H9 (cell line): ENCODE data around the gene ARHGEF10L. TPM values are rescaled to one million over a fixed set of nuclear protein-coding genes. Genes with fewer than 3 reads are reported as not detected.

ENCODE experiments used
- DNase-seq: peaks from one replicate; pipeline ENCODE4 v3.0.0-alpha.2; 2017
- H2AFZ ChIP-seq: one replicate; pipeline ENCODE4 v1.6.1; 2013; ENCODE audit warnings: mild to moderate bottlenecking, low read length, control low read depth, moderate library complexity
- H2AK5ac ChIP-seq: 2 replicates; pipeline ENCODE4 v1.6.1; 2013; ENCODE audit warnings: low read length, control low read depth, mixed read lengths; ENCODE audit not compliant: insufficient read length
- H2BK120ac ChIP-seq: one replicate; pipeline ENCODE4 v1.6.1; 2013; ENCODE audit warnings: low read depth, mild to moderate bottlenecking, low read length, control low read depth, inconsistent platforms; ENCODE audit not compliant: poor library complexity, severe bottlenecking
- H2BK12ac ChIP-seq: 2 replicates; pipeline ENCODE4 v1.6.1; 2013; ENCODE audit warnings: low read length, control low read depth, mixed read lengths, low read depth; ENCODE audit not compliant: insufficient read length
- H2BK15ac ChIP-seq: 2 replicates; pipeline ENCODE4 v1.6.1; 2013; ENCODE audit warnings: low read depth, low read length, control low read depth
- H2BK20ac ChIP-seq: one replicate; pipeline ENCODE4 v1.6.1; 2013; ENCODE audit warnings: low read depth, mild to moderate bottlenecking, low read length, control low read depth, inconsistent platforms; ENCODE audit not compliant: poor library complexity, severe bottlenecking
- H2BK5ac ChIP-seq: 2 replicates; pipeline ENCODE4 v1.6.1; 2013; ENCODE audit warnings: low read length, control low read depth, mixed read lengths; ENCODE audit not compliant: insufficient read length
- H3K14ac ChIP-seq: 2 replicates; pipeline ENCODE4 v1.6.1; 2013; ENCODE audit warnings: low read length, control low read depth; ENCODE audit not compliant: insufficient read depth
- H3K18ac ChIP-seq: 2 replicates; pipeline ENCODE4 v1.6.1; 2013; ENCODE audit warnings: low read depth, mild to moderate bottlenecking, mixed read lengths, low read length, control low read depth; ENCODE audit not compliant: insufficient read length
- H3K23ac ChIP-seq: 2 replicates; pipeline ENCODE4 v1.6.1; 2013; ENCODE audit warnings: low read length, control low read depth, mixed read lengths, low read depth; ENCODE audit not compliant: insufficient read length
- H3K23me2 ChIP-seq: 2 replicates; pipeline ENCODE4 v1.6.1; 2013; ENCODE audit warnings: low read depth, mild to moderate bottlenecking, mixed read lengths, low read length, control low read depth; ENCODE audit not compliant: insufficient read length, poor library complexity, severe bottlenecking
- H3K27ac ChIP-seq: 2 replicates; pipeline ENCODE4 v1.5.1; 2013; ENCODE audit warnings: low read length, control low read depth, mixed read lengths, low read depth; ENCODE audit not compliant: insufficient read length
- H3K27me3 ChIP-seq: 2 replicates; pipeline ENCODE4 v1.6.1; 2013; ENCODE audit warnings: low read length, control low read depth, inconsistent platforms; ENCODE audit not compliant: insufficient read depth
- H3K4ac ChIP-seq: 2 replicates; pipeline ENCODE4 v1.6.1; 2013; ENCODE audit warnings: low read depth, mild to moderate bottlenecking, control low read depth, inconsistent platforms, low read length, moderate library complexity
- H3K4me1 ChIP-seq: 2 replicates; pipeline ENCODE4 v1.6.1; 2013; ENCODE audit warnings: low read length, control low read depth, inconsistent platforms; ENCODE audit not compliant: insufficient read depth
- H3K4me2 ChIP-seq: 2 replicates; pipeline ENCODE4 v1.6.1; 2013; ENCODE audit warnings: low read length, control low read depth, mixed read lengths; ENCODE audit not compliant: insufficient read length, insufficient read depth
- H3K56ac ChIP-seq: 2 replicates; pipeline ENCODE4 v1.6.1; 2013; ENCODE audit warnings: low read depth, mild to moderate bottlenecking, mixed read lengths, low read length, control low read depth; ENCODE audit not compliant: insufficient read length
- H3K79me1 ChIP-seq: 2 replicates; pipeline ENCODE4 v1.6.1; 2013; ENCODE audit warnings: low read depth, mild to moderate bottlenecking, moderate library complexity, low read length, control low read depth, inconsistent platforms; ENCODE audit not compliant: insufficient read depth, poor library complexity, severe bottlenecking
- H3K79me2 ChIP-seq: 2 replicates; pipeline ENCODE4 v1.6.1; 2013; ENCODE audit warnings: low read length, control low read depth, inconsistent platforms; ENCODE audit not compliant: insufficient read depth
- H3K9ac ChIP-seq: 2 replicates; pipeline ENCODE4 v1.6.1; 2013; ENCODE audit warnings: low read length, control low read depth, mixed read lengths; ENCODE audit not compliant: insufficient read length; ENCODE audit errors: extremely low read depth
- H3K9me3 ChIP-seq: one replicate; pipeline ENCODE4 v1.6.1; 2013; ENCODE audit warnings: low read depth, low read length, inconsistent platforms; ENCODE audit not compliant: control insufficient read depth
- H3T11ph ChIP-seq: one replicate; pipeline ENCODE4 v1.6.1; 2013; ENCODE audit warnings: mild to moderate bottlenecking, low read length, control low read depth, inconsistent platforms
- H4K20me1 ChIP-seq: one replicate; pipeline ENCODE4 v1.6.1; 2013; ENCODE audit not compliant: control insufficient read depth, insufficient read length, insufficient read depth
- H4K5ac ChIP-seq: 2 replicates; pipeline ENCODE4 v1.6.1; 2013; ENCODE audit warnings: low read depth, mild to moderate bottlenecking, mixed read lengths, low read length, control low read depth; ENCODE audit not compliant: insufficient read length
- H4K8ac ChIP-seq: replicated peaks from 2 replicates; pipeline ENCODE4 v1.6.1; 2013; ENCODE audit warnings: low read length, control low read depth, mixed read lengths, low read depth; ENCODE audit not compliant: insufficient read length
- H4K91ac ChIP-seq: 2 replicates; pipeline ENCODE4 v1.6.1; 2013; ENCODE audit warnings: low read depth, mild to moderate bottlenecking, moderate library complexity, mixed read lengths, low read length, control low read depth; ENCODE audit not compliant: insufficient read length
- H3K27ac Mint-ChIP-seq, 3 experiments: 2 replicates in 2 of 3; 3 replicates in 1 of 3; pipeline ENCODE4 v1.8.0; 2020 to 2021; ENCODE audit warnings: mixed read lengths in 3 of 3, mild to moderate bottlenecking in 1 of 3, moderate library complexity in 1 of 3
- H3K27me3 Mint-ChIP-seq: 2 replicates; pipeline ENCODE4 v1.8.0; 2021; ENCODE audit warnings: low read depth, mild to moderate bottlenecking, moderate library complexity, mixed read lengths
- H3K36me3 Mint-ChIP-seq, 3 experiments: 2 replicates in 2 of 3; 3 replicates in 1 of 3; pipeline ENCODE4 v1.8.0; 2020 to 2021; ENCODE audit warnings: low read depth in 3 of 3, mixed read lengths in 3 of 3; ENCODE audit not compliant: insufficient read depth in 1 of 3
- H3K4me1 Mint-ChIP-seq, 2 experiments: 2 replicates each; pipeline ENCODE4 v1.8.0; 2020; ENCODE audit warnings: mixed read lengths in 2 of 2
- H3K4me3 Mint-ChIP-seq, 2 experiments: 2 replicates in 1 of 2; 3 replicates in 1 of 2; pipeline ENCODE4 v1.8.0; 2020 to 2021; ENCODE audit warnings: mild to moderate bottlenecking in 2 of 2, mixed read lengths in 2 of 2, moderate library complexity in 1 of 2
- H3K9me3 Mint-ChIP-seq, 2 experiments: 2 replicates in 1 of 2; 3 replicates in 1 of 2; pipeline ENCODE4 v1.8.0; 2020; ENCODE audit warnings: mild to moderate bottlenecking in 2 of 2, mixed read lengths in 2 of 2, moderate library complexity in 1 of 2
- WGBS: extraction: QIAGEN DNeasy Blood & Tissue Kit; methylation state at CpG from one replicate; pipeline ENCODE4 v1.1.7; 2013; ENCODE audit warnings: missing lambda C conversion rate, low lambda C conversion rate, mixed read lengths; ENCODE audit not compliant: insufficient read length; ENCODE audit errors: extremely low coverage; 5-methylcytosine and 5-hydroxymethylcytosine counted together
- total RNA-seq: library from RNA; stranded (reverse); gene quantifications from 2 replicates; pipeline ENCODE4 v1.2.1, GENCODE V29; 2021
- TF ChIP-seq, protein P1 (sequence below): fragments of 200-600 bp; sonication (generic); conservative IDR thresholded peaks from 3 replicates; pipeline ENCODE4 v1.8.0; 2021; ENCODE audit warnings: antibody characterized with exemption, mild to moderate bottlenecking

Gene ARHGEF10L
- total RNA-seq, 1 experiment from 2014 or later, result 20.2 TPM

DNA sequence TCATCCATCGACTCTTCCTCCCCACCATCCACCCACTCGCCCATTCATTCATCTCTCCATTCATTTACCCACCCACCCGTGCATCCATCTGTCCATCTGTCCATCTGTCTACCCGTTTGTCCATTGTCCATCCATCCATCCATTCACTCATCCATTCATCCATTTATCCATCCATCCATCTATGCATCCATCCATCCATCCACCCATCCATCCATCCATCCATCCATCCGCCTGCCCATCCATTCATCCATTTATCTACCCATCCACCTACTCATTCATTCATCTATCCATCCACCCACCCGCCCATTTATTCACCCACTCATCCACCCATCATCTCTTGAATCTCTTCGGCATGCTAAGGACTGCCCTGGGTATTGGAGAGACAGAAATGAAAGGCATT, 18.5 kb downstream of the ARHGEF10L start:
- Histone ChIP-seq H3T11ph (no peak overlapping the region), H3K56ac (no peak overlapping the region), H3K4me2 (no peak overlapping the region), H2BK20ac (no peak overlapping the region), H2BK12ac (no peak overlapping the region), H3K14ac (no peak overlapping the region), H3K27me3 (no peaks in the 10 kb centered on the region), H2AK5ac (no peak overlapping the region), H3K4me1 (peaks cover 24% of the 10 kb centered on the region; the same call in 1 of the 2 replicates), H4K91ac (no peak overlapping the region), H3K23ac (no peak overlapping the region), H4K5ac (no peak overlapping the region), H3K4ac (no peak overlapping the region), H3K9me3 (no peaks in the 10 kb centered on the region), H3K79me2 (peaks cover 4% of the 10 kb centered on the region; the same call in 1 of the 2 replicates), H4K8ac (no peak overlapping the region), H2BK120ac (no peak overlapping the region), H2AFZ (no peak overlapping the region), H3K9ac (no peak overlapping the region), H3K27ac (no peak overlapping the region), H4K20me1 (no peaks in the 10 kb centered on the region), H2BK15ac (no peak overlapping the region), H3K23me2 (no peaks in the 10 kb centered on the region), H2BK5ac (no peak overlapping the region), H3K18ac (no peak overlapping the region), H3K79me1 (peaks cover 1% of the 10 kb centered on the region)
- Mint-ChIP-seq H3K4me1 (peaks cover 67 to 89% of the 10 kb centered on the region in 2 experiments), H3K9me3 (no peaks in the 10 kb centered on the region), H3K27me3 (no peaks in the 10 kb centered on the region), H3K4me3 (peak overlapping the region in 1 of 2 experiments; percentile 2; a peak in 1 of 5 replicates), H3K36me3 (peaks cover 0 to 3% (median 1%) of the 10 kb centered on the region in 3 experiments; a peak in 2 of 7 replicates), H3K27ac (peak overlapping the region in 1 of 3 experiments; percentile 8; a peak in 1 of 7 replicates)
- TF ChIP-seq, protein P1, sequence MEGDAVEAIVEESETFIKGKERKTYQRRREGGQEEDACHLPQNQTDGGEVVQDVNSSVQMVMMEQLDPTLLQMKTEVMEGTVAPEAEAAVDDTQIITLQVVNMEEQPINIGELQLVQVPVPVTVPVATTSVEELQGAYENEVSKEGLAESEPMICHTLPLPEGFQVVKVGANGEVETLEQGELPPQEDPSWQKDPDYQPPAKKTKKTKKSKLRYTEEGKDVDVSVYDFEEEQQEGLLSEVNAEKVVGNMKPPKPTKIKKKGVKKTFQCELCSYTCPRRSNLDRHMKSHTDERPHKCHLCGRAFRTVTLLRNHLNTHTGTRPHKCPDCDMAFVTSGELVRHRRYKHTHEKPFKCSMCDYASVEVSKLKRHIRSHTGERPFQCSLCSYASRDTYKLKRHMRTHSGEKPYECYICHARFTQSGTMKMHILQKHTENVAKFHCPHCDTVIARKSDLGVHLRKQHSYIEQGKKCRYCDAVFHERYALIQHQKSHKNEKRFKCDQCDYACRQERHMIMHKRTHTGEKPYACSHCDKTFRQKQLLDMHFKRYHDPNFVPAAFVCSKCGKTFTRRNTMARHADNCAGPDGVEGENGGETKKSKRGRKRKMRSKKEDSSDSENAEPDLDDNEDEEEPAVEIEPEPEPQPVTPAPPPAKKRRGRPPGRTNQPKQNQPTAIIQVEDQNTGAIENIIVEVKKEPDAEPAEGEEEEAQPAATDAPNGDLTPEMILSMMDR, result no peak
- WGBS, result 100% methylated on average over 2 of the region's 7 CpGs
- no peak for DNase-seq
